Subcutaneous adipose tissue (tissue), 4 donors: ENCODE results near the gene PAIP1. TPM values are rescaled to one million over a fixed set of nuclear protein-coding genes. Genes with fewer than 3 reads are reported as not detected.

Experiments
- CTCF ChIP-seq: fragments of 450-650 bp; IDR thresholded peaks from one replicate; pipeline ENCODE4 v1.5.1; 2016; ENCODE audit warnings: low read depth, mild to moderate bottlenecking, control low read depth, antibody characterized with exemption, moderate library complexity
- total RNA-seq, 4 donors: library from RNA; depleted of rRNA; stranded (reverse); fragments of >200 nt; gene quantifications; one replicate each; pipeline ENCODE4 v1.1.0, GENCODE V29; 2016

Gene PAIP1
- total RNA-seq, 4 donors from 2014 or later, result 109 to 166 (median 126) TPM

- TF ChIP-seq CTCF, result no peak
Observed at GRCh38 chr5:43483298-43484105, 73.4 kb downstream of the PAIP1 start, which contains the start of gene TMEM267. Gene TMEM267, minus strand, starts transcription at chr5:43483865. Its CDS starts 29,896 bp downstream, at chr5:43453969.

GRCh38 chr5:43482490-43483297 lies 74.2 kb downstream of the PAIP1 start:
- no peak for TF ChIP-seq CTCF

Other genes with a start within 250 kb of the PAIP1 start
- gene HMGCS1, start 243.7 kb downstream of the PAIP1 start, total RNA-seq, result 10 to 100 TPM; 22.9 to 36.7 (median 27.4) TPM
- gene CCL28, start 144.7 kb downstream of the PAIP1 start, total RNA-seq, result 1 to 10 TPM; 1.2 to 3.7 (median 2.2) TPM
- gene TMEM267, start 73.2 kb downstream of the PAIP1 start, total RNA-seq, result 10 to 100 TPM in 1 of 4 donors, 1 to 10 TPM in 3; 3.4 to 18.9 (median 7.2) TPM
- 1 to 10 TPM in 3 of 4 donors, not detected in 1; 2.4 to 3.9 (median 3.4) TPM for gene C5orf34, start 41.9 kb downstream of the PAIP1 start, total RNA-seq
- gene NNT, start 46.1 kb upstream of the PAIP1 start, total RNA-seq, result 100 to 1,000 TPM in 2 of 4 donors, 10 to 100 TPM in 2; 93.8 to 136 (median 102) TPM